GM10847 (cell line): ENCODE measurements around the gene FAM13B.

Source experiments
- POLR2A ChIP-seq: IDR thresholded peaks from 2 replicates; pipeline ENCODE4 v1.6.1; 2011; ENCODE audit not compliant: insufficient read length; ENCODE audit errors: extremely low read depth

The FAM13B gene

DNA sequence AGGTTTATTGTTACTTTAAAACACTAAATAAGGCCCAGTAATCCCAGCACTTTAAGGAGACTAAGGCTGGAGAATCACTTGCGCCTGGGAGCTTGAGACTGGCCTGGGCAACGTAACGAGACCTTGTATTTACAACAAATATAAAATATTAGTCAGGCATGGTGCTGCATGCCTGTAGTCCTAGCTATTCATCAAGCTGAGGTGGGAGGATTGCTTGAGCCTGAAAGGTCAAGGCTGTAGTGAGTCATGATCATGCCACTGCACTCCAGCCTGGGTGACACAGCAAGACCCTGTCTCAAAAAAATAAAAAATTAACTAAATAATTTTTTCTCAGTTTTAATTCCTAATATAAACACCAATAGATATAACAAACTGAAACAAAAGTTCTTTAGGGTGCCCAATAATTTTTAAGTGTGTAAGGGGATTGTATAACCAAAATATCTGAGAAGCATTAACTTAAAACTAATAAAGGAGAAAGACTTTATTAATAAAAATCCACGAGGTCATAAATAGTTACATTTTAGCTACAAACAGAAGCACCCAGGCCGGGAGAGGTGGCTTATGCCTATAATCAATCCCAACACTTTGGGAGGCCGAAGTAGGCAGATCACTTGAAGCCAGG lies 32.7 kb downstream of the FAM13B start:
- TF ChIP-seq POLR2A = no peak

- TF ChIP-seq POLR2A = no peak
These were observed 35.1 kb downstream of the FAM13B start for GRCh38 chr5:137997726-137998213.

DNA sequence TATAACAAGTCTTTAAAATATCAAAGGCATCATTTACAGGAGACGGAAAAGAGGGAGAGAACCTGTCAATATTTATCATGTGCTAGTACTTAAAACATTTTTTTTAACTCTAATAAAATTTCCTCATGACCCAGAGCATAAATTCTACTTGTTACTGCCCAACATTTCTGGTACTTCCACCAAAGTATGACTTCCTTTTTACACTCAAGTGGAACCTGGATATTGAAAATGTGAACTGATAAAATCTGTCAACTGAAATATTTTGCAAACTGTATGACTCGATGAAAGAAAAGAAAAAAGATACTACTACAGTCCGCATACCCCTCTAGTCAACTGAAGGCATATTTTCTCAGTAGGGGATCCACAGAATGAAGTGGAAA lies 37.1 kb downstream of the FAM13B start:
- no peak for TF ChIP-seq POLR2A

GRCh38 chr5:137995077-137995748 lies 37.7 kb downstream of the FAM13B start:
- TF ChIP-seq POLR2A = no peak

DNA sequence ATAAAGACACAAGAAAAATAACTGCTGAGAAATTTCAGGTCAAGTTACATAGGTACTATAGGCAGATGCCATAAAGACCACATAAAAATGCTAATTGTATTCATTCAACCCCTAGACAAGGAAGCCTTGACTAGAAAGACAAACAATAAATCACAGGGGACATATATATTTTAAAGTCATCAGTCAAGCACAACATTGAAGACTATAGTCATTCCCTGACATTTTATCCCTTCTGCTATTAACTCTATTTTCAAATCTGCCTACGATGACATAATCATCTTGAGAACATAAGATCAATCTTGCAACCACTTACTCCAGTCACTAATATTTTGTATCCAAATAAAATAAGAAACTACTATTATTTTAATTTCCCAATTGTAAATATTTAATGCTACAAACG lies 38.3 kb downstream of the FAM13B start:
- no peak for TF ChIP-seq POLR2A

- no peak for TF ChIP-seq POLR2A
These were observed 43.5 kb downstream of the FAM13B start for GRCh38 chr5:137989419-137989818.

DNA sequence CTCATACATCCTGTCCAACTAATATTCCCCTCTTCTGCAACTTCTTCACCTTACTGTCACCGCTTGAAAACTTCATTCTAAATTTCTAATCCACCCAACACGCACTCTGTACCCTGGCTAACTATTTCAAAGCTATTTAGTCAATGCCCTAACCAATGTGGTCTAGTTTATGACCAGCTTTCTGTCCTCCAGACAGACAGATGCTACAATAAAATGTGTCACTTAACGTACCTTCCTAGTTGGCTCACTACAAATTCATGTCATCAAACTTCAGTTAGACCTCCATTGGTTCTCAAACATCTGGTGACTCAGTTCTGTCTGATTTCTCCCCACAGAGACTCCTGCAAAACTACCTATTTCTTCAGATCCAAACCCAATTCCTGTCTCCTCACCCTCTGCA lies 57.7 kb downstream of the FAM13B start:
- no peak for TF ChIP-seq POLR2A

DNA sequence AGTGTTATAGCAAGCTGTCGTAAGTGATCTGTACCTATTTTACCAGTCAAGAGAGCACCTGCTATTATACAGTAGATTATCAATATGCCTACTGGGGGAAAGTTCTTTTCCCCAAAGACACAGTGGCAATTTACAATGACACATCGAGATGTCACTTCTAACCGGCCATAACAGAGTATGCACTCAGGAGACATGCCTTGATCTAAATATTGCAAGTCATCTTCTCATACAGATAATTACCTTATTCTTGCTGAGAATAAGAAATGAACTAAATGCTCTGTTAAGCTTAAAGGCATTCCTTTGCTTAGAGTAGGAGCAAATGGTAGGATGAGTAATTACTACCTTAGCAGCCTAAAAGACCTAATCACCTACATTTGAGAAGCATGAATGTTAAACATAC lies 72.1 kb downstream of the FAM13B start:
- no peak for TF ChIP-seq POLR2A

- no peak for TF ChIP-seq POLR2A
These were observed 72.7 kb downstream of the FAM13B start for GRCh38 chr5:137960141-137960540.

- no peak for TF ChIP-seq POLR2A
These were observed 73.4 kb downstream of the FAM13B start for GRCh38 chr5:137959488-137959887.

- TF ChIP-seq POLR2A = no peak
These were observed 74.9 kb downstream of the FAM13B start for GRCh38 chr5:137957948-137958347.

DNA sequence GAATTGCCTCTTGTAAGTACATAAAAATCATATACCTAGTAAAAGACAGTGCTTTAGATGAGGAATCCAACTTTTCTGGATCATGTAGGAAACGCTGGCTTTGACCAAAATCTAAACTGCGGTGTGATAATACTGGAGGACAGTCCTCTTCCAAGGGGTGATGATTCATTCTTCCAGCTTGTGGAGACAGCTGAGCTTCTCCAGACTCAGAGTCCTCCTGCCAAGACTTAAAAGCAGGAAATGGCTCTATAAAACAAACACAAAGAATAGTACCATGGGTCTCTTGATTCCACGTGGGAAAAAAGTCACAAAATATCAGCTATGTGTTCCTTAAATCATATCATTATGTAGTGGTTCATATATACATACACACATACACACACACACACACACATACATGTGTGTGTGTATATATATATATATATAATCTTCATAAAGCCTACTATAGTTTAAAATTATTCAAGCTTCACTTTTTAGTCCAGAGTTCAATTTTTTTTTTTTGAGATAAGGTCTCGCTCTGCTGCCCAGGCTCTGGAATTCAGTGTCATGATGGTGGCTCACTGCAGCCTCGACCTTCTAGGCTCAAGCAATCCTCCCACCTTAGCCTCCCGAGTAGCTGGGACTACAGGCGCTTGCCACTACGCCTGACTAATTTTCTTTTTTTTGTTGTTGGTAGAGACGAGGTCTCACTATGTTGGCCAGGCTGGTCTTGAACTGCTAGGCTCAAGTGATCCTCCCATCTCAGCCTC lies 78.6 kb downstream of the FAM13B start:
- TF ChIP-seq POLR2A = no peak

- TF ChIP-seq POLR2A = no peak
These were observed 87.1 kb downstream of the FAM13B start for GRCh38 chr5:137945825-137946224.

- TF ChIP-seq POLR2A = no peak
These were observed 93.5 kb downstream of the FAM13B start for GRCh38 chr5:137939331-137939730.

GRCh38 chr5:137938751-137939143 lies 94.1 kb downstream of the FAM13B start:
- no peak for TF ChIP-seq POLR2A
